Stimulated activated CD4-positive, alpha-beta T cell treated with anti-CD3 and anti-CD28 coated beads, Interleukin-4, amount 100 ng/mL, for 4 hours (primary cell): ENCODE data around the gene LPP.

Experiments
- DNase-seq, 2 experiments: peaks; one replicate each; pipeline ENCODE4 v3.0.0-alpha.2; 2020

LPP gene

DNA sequence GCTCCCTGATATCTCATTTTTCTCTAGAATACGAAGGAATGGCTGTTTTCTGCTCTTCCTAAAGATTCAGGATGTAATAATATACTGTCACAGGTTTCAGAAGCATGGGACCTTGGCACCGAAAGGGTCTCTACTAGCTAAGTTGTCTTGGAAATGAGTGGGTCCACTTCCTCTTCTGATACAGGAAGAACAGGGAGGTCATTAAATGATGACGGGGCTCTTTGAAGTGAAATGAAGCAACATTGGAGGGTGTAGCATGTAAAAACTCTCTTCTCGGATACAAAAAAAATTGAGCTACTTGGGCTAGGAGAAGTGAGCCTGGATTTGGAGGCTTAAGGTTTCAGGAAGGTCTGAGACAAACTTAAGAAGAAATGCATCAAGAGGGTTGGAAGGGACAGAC is 668.0 kb downstream of the LPP start:
- DNase-seq: no peak

DNA sequence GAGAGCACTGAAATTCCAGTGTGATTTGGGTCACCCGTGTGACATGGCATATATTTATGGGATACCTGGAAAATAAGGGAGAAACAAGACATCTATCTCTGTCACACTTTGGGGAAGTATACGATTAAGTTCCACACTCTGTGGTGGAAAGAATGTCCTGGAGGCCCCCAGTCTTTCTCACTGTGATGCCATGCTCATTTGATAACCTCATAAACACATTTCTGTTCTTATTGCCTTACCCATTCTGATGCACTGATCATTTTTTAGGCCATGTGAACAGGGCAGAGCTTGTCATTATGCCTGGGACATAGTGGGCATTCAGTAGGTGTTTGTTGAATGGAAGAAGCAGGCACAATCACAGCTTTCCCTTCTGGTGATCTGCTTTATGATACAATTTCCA is 668.5 kb downstream of the LPP start:
- DNase-seq: no peak

DNA sequence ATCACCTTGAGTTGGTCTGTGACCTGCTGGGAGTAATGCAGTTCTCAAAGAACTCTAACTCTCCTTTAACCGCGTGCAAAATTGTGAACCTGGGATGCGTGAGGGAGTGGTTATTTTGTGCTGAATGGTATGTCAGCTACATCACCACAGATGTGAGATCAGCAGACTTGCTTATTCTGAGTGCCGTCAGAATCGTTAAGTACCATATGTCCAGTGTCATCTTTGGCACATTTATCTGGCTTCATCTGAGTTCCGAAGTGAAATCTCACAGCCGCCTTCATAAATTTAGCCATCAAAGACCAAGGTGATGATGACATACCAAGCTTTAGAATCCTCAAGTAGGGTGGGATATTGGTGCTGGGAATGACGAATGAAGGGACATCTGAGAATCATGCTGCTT is 670.6 kb downstream of the LPP start:
- no peak for DNase-seq

- DNase-seq: no peak
Observed at GRCh38 chr3:188825901-188826300, 671.9 kb downstream of the LPP start.

DNA sequence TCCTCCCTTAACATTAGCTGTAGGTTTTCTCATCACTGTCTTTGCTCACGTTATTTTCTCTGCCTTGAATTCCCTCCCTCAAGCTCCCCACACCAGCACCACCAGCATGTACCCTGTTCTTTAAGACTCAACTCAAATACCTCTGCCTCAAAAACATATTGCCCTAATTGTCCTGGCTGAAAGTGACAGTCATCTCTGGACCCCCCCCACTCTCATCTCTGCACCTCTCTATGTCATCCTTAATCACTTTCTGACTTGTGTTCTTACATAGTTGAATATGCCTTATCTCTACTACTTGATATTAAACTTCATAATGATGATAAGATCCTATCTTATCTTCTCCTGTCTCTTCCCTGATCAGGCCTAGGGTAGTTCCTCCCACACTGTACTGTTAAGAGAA is 672.6 kb downstream of the LPP start:
- DNase-seq: no peak

DNA sequence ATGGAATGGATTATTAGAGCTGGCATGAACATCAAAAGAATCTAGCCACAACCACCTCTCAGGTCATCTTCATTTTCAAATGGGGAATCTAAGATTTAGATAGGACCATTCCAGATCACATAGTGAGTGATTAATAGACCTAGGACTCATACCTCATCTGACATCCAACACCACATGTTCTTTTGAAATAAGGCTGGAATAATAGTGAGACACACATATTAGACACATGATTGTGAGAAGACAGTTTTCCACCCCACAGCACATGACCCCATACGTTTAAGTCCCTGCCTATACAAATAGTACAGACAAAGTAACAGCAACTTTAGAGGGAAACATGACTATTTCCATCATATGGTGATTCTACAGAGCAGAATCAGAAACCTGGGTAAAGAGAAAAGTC is 673.1 kb downstream of the LPP start:
- no peak for DNase-seq

GRCh38 chr3:188827576-188827975 is 673.6 kb downstream of the LPP start:
- no peak for DNase-seq

- DNase-seq: no peak
Observed at GRCh38 chr3:188829130-188829529, 675.2 kb downstream of the LPP start.

GRCh38 chr3:188829576-188829975 is 675.6 kb downstream of the LPP start:
- DNase-seq: no peak

- no peak for DNase-seq
Observed at GRCh38 chr3:188830893-188831292, 676.9 kb downstream of the LPP start.

- DNase-seq: no peak
Observed at GRCh38 chr3:188832146-188832545, 678.2 kb downstream of the LPP start.

GRCh38 chr3:188832961-188833721 is 679.2 kb downstream of the LPP start:
- no peak for DNase-seq

- peak in 1 of 2 experiments; percentile 18 for DNase-seq
Observed at GRCh38 chr3:188834349-188834748, 680.4 kb downstream of the LPP start.

DNA sequence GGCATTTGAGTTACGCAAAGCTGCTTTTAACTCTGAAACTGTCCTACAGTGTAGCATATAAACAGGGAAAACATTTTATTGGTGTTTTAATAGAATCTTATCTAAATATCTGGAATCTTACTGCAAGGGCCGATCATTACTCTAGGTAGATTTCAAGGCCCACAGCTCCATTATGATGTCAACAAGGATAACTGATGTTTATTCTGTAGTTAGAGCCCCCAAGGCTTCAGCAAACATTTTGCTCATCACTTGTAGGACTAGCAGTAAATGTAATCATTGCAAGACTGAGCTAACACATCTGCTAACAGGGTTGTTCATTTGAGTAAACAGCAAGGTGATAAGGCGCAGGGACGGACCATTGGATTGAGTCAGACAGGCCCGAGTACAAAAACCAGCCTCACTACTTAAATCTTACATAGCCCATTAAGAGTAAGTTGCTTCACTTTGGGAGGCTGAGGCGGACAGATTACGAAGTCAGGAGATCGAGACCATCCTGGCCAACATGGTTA is 685.3 kb downstream of the LPP start:
- no peak for DNase-seq

DNA sequence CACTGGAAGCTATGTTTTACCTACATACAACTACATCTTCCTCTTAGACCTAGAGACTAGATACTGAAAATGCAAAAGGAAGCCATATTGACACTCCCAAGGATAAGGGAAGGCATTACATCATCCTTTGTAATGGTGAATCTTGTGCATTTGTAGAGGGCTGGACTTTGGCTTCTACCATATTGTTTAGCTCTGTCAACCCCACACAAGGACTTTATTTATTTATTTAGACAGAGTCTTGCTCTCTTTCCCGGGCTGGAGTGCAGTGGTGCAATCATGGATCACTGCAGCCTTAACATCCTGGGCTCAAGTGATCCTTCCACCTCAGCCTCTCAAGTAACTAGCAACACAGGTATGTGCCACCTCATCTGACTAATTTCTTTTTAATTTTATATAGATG is 686.3 kb downstream of the LPP start:
- DNase-seq: no peak

- DNase-seq: no peak
Observed at GRCh38 chr3:188841906-188842305, 687.9 kb downstream of the LPP start.

GRCh38 chr3:188842639-188843038 is 688.7 kb downstream of the LPP start:
- DNase-seq: no peak

DNA sequence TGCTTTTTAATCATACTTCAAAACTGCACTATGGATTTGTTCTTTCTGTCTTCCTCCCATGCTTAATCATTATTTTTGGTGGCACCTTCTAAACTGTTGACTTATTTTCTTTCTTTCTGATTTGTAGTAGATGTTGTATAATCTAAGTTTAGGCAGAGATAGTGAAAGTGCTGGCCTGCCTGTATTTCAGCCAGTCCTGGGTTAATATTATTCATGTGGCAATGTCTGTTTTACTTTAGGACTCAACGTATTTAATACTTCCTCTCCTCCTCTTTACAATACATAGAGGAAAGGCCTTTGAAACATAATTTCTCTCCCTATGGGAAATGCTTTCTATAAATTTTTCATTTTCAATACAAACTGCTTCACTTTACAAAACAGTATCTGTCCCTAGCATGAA is 690.1 kb downstream of the LPP start:
- no peak for DNase-seq

DNA sequence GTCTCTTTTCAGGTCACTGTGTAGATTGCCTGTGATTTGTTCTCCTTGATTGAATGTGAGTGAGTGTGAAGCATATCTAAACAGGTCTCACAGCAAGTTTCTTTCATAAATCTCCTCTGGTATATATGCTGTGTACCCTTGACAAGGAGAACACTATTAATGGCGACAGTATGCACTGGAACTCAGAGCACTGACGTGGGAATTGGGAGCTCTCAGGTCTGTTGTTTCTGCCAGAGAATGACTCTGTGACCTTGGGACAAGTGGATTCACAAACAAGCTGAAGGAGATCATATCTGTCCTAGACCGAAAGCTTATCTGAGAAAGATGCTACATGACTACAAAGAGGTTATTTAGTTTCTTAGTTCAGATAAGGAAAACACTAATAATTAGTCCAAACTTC is 691.6 kb downstream of the LPP start:
- DNase-seq: no peak

DNA sequence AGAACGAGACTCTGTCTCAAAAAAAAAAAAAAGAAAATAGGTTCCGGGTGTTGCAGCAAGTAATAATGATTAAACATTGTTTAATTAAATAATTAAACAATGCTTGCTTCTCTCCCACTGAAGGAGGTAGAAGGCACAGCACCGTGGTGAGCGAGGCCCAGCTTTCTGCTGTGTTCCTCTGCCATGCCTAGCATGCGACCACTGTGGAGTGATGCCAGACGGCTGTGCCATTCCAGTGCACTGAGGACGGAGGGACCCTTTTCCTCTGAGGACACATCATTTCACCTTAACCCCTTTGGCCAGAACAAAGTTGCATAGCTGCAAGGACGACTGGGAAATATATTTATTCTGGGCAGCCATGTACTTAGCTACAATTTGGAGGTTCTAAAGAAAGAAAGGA is 695.0 kb downstream of the LPP start:
- no peak for DNase-seq

GRCh38 chr3:188853856-188854771 is 700.2 kb downstream of the LPP start:
- DNase-seq: no peak

DNA sequence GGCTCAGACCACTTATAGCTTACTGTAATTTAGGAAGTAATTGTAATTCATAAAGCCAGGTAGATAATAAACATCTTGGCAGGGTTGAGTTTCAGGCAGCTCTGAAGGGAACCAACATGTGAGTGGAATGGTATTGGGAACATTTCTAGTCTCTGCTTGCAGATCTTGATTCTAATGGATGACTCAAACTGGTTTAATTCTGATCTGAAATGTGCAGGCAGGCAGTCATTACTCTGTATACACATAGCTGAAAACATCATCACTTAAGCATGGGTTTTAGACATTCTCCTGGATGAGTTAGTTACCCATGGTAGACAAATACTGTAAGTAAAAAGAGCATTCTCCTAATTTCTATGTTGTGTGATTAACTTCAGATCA is 700.8 kb downstream of the LPP start:
- DNase-seq: no peak

DNA sequence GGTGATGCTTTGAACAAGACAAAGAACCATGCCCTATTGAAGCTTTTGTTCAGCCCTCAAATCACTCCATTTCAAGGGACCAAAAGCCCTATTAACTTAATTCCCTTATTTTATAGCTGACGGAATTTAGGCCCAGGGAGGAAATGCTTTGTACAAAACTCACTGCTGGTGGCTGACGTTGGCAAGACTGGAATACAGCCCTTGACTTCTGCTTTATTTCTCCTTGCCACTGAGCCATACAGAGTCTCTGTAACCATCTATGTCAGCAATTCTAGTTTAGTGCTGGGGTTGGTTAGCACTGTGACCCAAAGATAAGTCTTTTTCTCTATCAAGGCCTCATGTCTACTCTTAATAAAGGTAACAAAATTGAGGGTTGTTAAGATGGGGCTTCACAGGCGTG is 701.7 kb downstream of the LPP start:
- no peak for DNase-seq

DNA sequence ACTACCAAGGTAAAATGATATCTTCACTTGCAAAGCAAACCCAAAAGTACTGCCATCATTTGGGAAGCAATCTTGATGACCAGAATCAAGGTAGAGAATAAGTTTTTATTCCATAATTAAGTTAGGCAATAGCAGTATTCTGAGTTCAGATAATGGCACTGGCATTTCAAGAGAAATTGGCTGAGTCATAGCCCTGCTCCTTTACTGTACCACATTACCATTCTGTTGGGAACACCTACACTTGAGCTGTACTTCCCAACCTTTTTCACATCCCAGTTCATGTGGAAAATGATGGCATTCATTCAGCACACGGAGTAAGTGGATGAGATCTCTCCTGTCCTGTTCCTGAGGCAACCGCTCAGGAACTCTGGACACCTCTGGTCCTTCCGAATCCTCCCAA is 706.2 kb downstream of the LPP start:
- DNase-seq: no peak
